ENCODE data around the gene LSS.

The LSS gene

GRCh38 chr21:46228345-46229051 is at the start of gene LSS:
Gene LSS (minus strand): TSS chr21:46228774. CDS start chr21:46228745, 29 bp downstream.
- peak; percentile 95 for ATAC-seq
- Mint-ChIP-seq H3K36me3 (peaks cover 32% of the 10 kb centered on the region), H3K9me3 (peaks cover 3% of the 10 kb centered on the region), H3K4me1 (peaks cover 62% of the 10 kb centered on the region), H3K27me3 (no peaks in the 10 kb centered on the region), H3K4me3 (peak within 1 kb of the TSS; percentile 90), H3K27ac (peak within 1 kb of the TSS; percentile 87)

GRCh38 chr21:46274797-46275390 is 46.3 kb upstream of the LSS start:
- Mint-ChIP-seq H3K4me3 (no peak overlapping the region), H3K4me1 (no peaks in the 10 kb centered on the region), H3K9me3 (no peaks in the 10 kb centered on the region), H3K27me3 (no peaks in the 10 kb centered on the region), H3K27ac (no peak overlapping the region), H3K36me3 (peaks cover 58% of the 10 kb centered on the region)
- ATAC-seq: no peak

- Mint-ChIP-seq H3K4me1 (no peaks in the 10 kb centered on the region), H3K36me3 (peaks cover 59% of the 10 kb centered on the region), H3K9me3 (no peaks in the 10 kb centered on the region), H3K27me3 (no peaks in the 10 kb centered on the region), H3K4me3 (no peak overlapping the region), H3K27ac (no peak overlapping the region)
- no peak for ATAC-seq
Observed at GRCh38 chr21:46273341-46273740, 44.8 kb upstream of the LSS start.

GRCh38 chr21:46269466-46269865 is 40.9 kb upstream of the LSS start:
- Mint-ChIP-seq H3K27ac (no peak overlapping the region), H3K36me3 (peaks cover 79% of the 10 kb centered on the region), H3K4me1 (no peaks in the 10 kb centered on the region), H3K27me3 (no peaks in the 10 kb centered on the region), H3K4me3 (no peak overlapping the region), H3K9me3 (no peaks in the 10 kb centered on the region)
- ATAC-seq: no peak

DNA sequence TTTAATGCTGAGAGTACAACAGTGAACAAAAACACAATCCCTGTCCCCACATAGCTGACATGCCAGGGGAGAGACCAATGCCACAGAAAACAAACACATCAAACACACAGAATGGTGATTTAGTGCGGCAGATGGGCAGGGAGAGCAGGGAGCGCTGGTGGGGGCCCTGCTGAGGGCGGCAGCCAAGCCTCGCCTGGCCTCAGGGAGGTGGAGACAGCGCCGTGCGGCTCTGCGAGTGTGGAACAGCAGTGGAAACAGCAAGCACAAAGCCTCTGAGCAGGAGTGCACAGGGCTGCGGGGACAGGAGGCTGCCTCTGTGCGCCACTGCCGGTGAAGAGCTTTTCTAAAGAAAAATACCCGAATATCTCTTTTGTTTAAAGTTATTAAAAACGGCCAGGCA is 39.8 kb upstream of the LSS start:
- H3K4me3 Mint-ChIP-seq: no peak overlapping the region
- no peaks in the 10 kb centered on the region for H3K9me3 Mint-ChIP-seq
- H3K27me3 Mint-ChIP-seq: no peaks in the 10 kb centered on the region
- no peak for ATAC-seq
- no peaks in the 10 kb centered on the region for H3K4me1 Mint-ChIP-seq
- H3K36me3 Mint-ChIP-seq: peaks cover 75% of the 10 kb centered on the region
- H3K27ac Mint-ChIP-seq: no peak overlapping the region

- no peaks in the 10 kb centered on the region for H3K4me1 Mint-ChIP-seq
- no peak for ATAC-seq
- H3K27me3 Mint-ChIP-seq: no peaks in the 10 kb centered on the region
- H3K4me3 Mint-ChIP-seq: no peak overlapping the region
- H3K27ac Mint-ChIP-seq: peak overlapping the region; percentile 6
- no peaks in the 10 kb centered on the region for H3K9me3 Mint-ChIP-seq
- H3K36me3 Mint-ChIP-seq: peaks cover 70% of the 10 kb centered on the region
Observed at GRCh38 chr21:46266946-46267345, 38.4 kb upstream of the LSS start.

DNA sequence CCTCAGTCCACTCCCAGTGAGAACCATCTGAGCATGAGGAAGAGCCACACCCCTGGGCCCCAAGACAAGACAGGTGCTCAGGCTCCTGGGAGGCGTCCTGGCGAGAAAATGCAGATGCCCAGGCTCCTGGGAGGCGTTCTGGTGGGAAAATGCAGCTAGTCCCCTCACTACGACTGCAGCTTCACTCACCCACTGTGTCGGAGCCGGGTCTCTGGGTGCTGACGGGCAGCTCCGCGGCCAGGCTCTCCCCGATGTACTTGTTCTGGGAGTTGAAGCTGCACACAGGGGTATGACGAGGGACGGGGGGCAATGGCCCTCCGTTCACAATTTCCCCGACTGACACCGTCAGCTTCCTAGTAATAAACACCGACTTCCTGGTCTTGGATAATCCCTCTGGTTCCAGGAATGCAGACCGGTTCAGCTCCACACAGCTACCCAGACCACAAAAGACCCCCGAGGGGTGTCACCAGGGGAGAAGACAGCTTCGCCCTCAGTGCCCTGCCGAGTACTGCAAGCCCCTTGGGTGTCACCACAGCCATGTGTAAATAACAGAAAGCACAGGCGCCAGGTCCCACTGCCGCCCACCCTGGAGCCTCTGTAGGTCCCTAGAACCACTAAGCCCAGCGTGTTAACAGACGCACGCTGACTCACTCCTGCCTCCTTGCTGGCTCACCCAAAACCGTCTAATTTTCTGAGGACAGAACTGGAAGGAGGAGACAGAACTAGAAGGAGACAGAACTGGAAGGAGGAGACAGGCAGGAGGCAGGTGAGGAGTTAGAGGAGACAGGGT is 37.4 kb upstream of the LSS start:
- Mint-ChIP-seq H3K4me1 (no peaks in the 10 kb centered on the region), H3K9me3 (no peaks in the 10 kb centered on the region), H3K4me3 (no peak overlapping the region), H3K27ac (peak overlapping the region; percentile 46), H3K36me3 (peaks cover 73% of the 10 kb centered on the region), H3K27me3 (no peaks in the 10 kb centered on the region)
- ATAC-seq: no peak

DNA sequence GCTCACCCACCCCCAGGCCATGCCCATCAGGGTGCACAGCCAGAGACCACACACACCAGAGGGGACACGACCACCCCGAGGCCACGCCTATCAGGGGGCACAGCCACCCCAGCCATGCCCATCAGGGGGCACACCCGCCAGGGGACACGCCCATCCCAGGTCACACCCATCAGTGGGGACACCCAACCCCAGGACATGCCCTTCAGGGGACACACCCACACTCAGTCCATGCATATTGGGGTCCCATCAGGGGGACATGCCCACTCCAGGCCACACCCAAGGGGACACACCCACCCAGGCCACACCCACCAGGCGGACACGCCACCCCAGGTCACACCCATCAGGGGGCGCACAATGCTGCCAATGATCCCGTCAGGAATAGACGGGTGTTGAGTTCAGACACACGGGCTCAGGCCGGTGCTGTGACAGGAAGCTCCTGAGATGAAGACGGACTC is 36.1 kb upstream of the LSS start:
- no peak overlapping the region for H3K4me3 Mint-ChIP-seq
- H3K27me3 Mint-ChIP-seq: no peaks in the 10 kb centered on the region
- no peaks in the 10 kb centered on the region for H3K9me3 Mint-ChIP-seq
- H3K36me3 Mint-ChIP-seq: peaks cover 68% of the 10 kb centered on the region
- ATAC-seq: peak; percentile 71
- no peaks in the 10 kb centered on the region for H3K4me1 Mint-ChIP-seq
- no peak overlapping the region for H3K27ac Mint-ChIP-seq

DNA sequence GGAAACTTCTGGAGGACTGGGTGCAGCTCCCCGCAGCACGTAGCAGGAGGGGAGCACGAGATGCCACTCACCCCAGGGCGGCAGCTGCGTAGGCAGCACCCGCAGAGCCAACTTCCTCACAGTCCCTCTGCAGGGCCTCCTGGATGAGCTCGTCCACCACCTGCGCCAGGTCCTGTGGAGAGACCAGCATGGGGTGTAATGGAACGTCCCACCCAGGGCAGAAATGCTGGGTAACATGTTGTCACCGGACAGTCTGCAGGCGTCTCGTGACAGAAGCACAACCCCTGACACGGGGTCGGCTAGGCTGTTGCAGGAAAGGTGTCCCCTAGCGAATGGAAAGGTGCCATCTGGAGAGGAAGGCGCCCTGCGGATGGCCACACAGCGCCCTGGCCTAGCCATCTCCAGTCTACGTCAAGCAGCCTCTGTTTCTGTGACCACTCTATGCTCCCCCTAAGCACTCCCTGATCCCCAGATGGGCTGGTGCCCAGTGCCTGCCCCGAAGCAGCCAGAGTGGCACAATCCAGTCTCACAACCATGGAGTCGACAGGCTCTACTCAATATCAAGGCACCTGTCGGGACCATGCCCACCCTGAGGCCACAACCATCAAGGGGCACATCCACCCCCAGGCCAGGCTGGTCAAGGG is 35.6 kb upstream of the LSS start:
- no peak overlapping the region for H3K4me3 Mint-ChIP-seq
- no peaks in the 10 kb centered on the region for H3K4me1 Mint-ChIP-seq
- H3K9me3 Mint-ChIP-seq: no peaks in the 10 kb centered on the region
- ATAC-seq: no peak
- no peak overlapping the region for H3K27ac Mint-ChIP-seq
- H3K27me3 Mint-ChIP-seq: no peaks in the 10 kb centered on the region
- H3K36me3 Mint-ChIP-seq: peaks cover 63% of the 10 kb centered on the region

DNA sequence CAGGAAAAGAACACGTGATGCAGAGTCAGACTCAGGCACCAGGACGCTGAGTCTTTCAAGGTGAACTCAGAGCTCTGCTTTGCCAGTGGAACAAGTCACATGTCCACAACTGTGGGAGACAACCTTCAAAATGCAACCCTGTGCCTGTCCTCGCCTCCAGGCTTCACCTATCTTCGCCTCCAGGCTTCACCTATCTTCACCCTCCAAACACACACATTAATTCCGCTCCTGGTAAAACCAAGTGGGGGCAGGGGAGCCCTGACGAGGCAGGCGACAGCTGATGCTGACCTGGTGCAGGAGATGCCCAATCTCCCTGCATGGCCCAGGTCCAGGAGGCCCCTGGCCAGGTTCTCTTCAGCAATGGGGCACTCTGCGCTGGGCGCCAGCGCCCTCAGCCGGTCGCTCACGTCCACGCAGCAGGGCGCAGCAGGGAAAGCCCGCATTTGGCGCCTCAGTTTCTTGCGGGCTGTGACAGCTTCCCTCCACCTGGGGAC is 28.0 kb upstream of the LSS start:
- Mint-ChIP-seq H3K36me3 (peaks cover 69% of the 10 kb centered on the region), H3K27ac (no peak overlapping the region)

GRCh38 chr21:46255758-46256337 is 27.3 kb upstream of the LSS start:
- Mint-ChIP-seq H3K4me1 (peaks cover 23% of the 10 kb centered on the region), H3K27ac (peak overlapping the region; percentile 25)

More for the DNA sequence above, 28.0 kb upstream of the LSS start:
- ATAC-seq: no peak
- H3K4me1 Mint-ChIP-seq: peaks cover 21% of the 10 kb centered on the region
- no peaks in the 10 kb centered on the region for H3K27me3 Mint-ChIP-seq
- H3K9me3 Mint-ChIP-seq: peaks cover 7% of the 10 kb centered on the region
- no peak overlapping the region for H3K4me3 Mint-ChIP-seq

GRCh38 chr21:46255166-46255565 is 26.6 kb upstream of the LSS start:
- H3K4me3 Mint-ChIP-seq: no peak overlapping the region
- ATAC-seq: no peak
- H3K27me3 Mint-ChIP-seq: no peaks in the 10 kb centered on the region
- H3K36me3 Mint-ChIP-seq: peaks cover 67% of the 10 kb centered on the region
- H3K27ac Mint-ChIP-seq: peak overlapping the region; percentile 93
- H3K4me1 Mint-ChIP-seq: peaks cover 30% of the 10 kb centered on the region
- H3K9me3 Mint-ChIP-seq: peaks cover 7% of the 10 kb centered on the region

More at GRCh38 chr21:46255758-46256337, 27.3 kb upstream of the LSS start:
- Mint-ChIP-seq H3K9me3 (peaks cover 7% of the 10 kb centered on the region), H3K36me3 (peaks cover 63% of the 10 kb centered on the region), H3K27me3 (no peaks in the 10 kb centered on the region), H3K4me3 (no peak overlapping the region)
- no peak for ATAC-seq

DNA sequence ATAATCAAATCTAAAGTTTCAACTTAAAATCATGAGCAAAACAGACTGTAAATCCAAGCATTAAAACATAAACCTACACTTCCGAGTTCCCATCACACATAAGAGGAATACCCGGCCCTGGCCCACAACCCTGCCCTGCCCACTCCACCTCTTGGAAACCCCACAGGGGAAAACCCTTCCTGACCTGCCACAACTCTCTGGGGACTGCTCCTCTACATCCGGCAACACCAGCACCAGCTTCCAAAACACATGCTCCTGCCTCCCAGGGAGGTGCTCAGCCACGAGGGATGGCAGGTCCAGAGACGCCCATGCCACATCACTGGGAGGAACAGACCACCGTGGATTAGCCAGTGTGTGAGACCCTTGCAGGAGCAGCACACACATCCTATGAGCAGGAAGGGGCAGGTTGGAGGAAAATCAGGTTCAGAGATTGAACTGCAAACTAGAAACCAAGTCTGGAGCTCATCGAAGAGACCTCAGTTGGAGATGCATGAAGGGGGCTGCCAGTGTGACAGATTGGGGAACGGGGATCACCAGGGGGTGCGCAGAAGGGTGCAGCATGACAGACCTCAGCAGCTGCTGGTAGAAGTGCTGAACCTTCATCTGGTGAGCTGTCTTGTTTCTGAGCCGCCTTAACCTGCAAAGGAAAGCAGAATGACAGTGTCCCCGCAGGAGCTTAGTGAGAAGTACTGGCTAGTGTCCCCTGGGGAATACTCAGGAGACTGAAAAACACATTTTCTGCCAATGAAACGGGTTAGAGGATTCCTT is 25.8 kb upstream of the LSS start:
- H3K4me1 Mint-ChIP-seq: peaks cover 37% of the 10 kb centered on the region
- no peaks in the 10 kb centered on the region for H3K27me3 Mint-ChIP-seq
- peak; percentile 84 for ATAC-seq
- H3K27ac Mint-ChIP-seq: peak overlapping the region; percentile 93
- H3K36me3 Mint-ChIP-seq: peaks cover 75% of the 10 kb centered on the region
- H3K9me3 Mint-ChIP-seq: peaks cover 7% of the 10 kb centered on the region
- peak overlapping the region; percentile 63 for H3K4me3 Mint-ChIP-seq

DNA sequence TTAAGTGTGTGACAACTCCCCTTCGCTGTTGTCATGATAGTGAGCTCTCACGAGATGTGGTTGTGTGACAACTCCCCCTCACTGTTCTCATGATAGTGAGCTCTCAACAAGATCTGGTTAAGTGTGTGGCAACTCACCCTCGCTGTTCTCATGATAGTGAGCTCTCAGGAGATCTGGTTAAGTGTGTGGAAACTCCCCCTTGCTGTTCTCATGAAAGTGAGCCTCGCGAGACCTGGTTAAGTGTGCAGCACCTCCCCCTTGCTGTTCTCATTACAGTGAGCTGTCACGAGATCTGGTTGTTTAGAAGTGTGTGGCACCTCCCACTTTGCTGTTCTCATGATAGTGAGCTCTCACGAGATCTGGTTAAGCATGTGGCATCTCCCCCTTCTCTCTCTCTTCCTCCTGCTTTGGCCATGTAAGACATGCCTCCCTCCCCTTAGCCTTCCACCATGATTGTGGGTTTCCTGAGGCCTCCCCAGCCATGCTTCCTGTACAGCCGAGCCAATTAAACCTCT is 25.1 kb upstream of the LSS start:
- ATAC-seq: peak; percentile 88
- peak overlapping the region; percentile 93 for H3K27ac Mint-ChIP-seq
- no peaks in the 10 kb centered on the region for H3K27me3 Mint-ChIP-seq
- peaks cover 7% of the 10 kb centered on the region for H3K9me3 Mint-ChIP-seq
- H3K36me3 Mint-ChIP-seq: peaks cover 77% of the 10 kb centered on the region
- peak overlapping the region; percentile 63 for H3K4me3 Mint-ChIP-seq
- H3K4me1 Mint-ChIP-seq: peaks cover 41% of the 10 kb centered on the region

Data from stimulated activated memory B cell treated with anti-CD40 and anti-IgM and Interleukin-4, amounts not matched to agents 10 μg/mL and 1 μg/mL and 100 μg/mL, for 72 hours (primary cell).